Measurements from ENCODE around the gene ENAH. TPM values are rescaled to one million over a fixed set of nuclear protein-coding genes. Genes with fewer than 3 reads are reported as not detected.
A peak's percentile ranks its signal among the peaks of the same experiment; 100 is the strongest.

ENAH gene
- total RNA-seq, 1 donor from 2014 or later: 749 TPM

- Mint-ChIP-seq H3K27ac (ENCODE audit: unreplicated experiment) (no peak overlapping the region), H3K4me1 (ENCODE audit: low read depth, unreplicated experiment) (peaks cover 48% of the 10 kb centered on the region), H3K27me3 (ENCODE audit: low read depth, unreplicated experiment) (peaks cover 5% of the 10 kb centered on the region), H3K9me3 (ENCODE audit: unreplicated experiment) (no peaks in the 10 kb centered on the region), H3K4me3 (ENCODE audit: unreplicated experiment) (peak overlapping the region; percentile 34), H3K36me3 (ENCODE audit: low read depth, unreplicated experiment) (no peaks in the 10 kb centered on the region)
- DNase-seq (ENCODE audit: low read depth): no peak
- TF ChIP-seq EZH2 (IDR thresholded peaks at IDR 0.05; ENCODE audit: insufficient read depth, low read length): no peak
- TF ChIP-seq CTCF (IDR thresholded peaks at IDR 0.05; ENCODE audit: insufficient read depth, low read depth, low read length): no peak
- Histone ChIP-seq H3K4me1 (ENCODE audit: insufficient read depth, low read length) (peaks cover 42% of the 10 kb centered on the region), H2AFZ (ENCODE audit: low read depth, low read length) (no peak overlapping the region), H3K4me3 (ENCODE audit: insufficient read depth, low read depth, low read length) (no peak overlapping the region), H3K27me3 (ENCODE audit: insufficient read depth, low read length) (no peaks in the 10 kb centered on the region), H3K9ac (ENCODE audit: low read length) (no peak overlapping the region), H3K4me2 (ENCODE audit: low read length) (no peak overlapping the region), H3K36me3 (ENCODE audit: insufficient read depth, low read length) (no peaks in the 10 kb centered on the region), H3K9me3 (ENCODE audit: insufficient read depth, low read depth, low read length) (no peaks in the 10 kb centered on the region), H3K27ac (ENCODE audit: low read depth, low read length) (no peak overlapping the region), H3K79me2 (ENCODE audit: insufficient read depth, low read length) (no peaks in the 10 kb centered on the region), H4K20me1 (ENCODE audit: insufficient read depth, low read length) (no peaks in the 10 kb centered on the region)
- no peak for FAIRE-seq
Measured at GRCh38 chr1:225462714-225463574, 190.0 kb downstream of the ENAH start.

GRCh38 chr1:225462429-225462713 is 190.6 kb downstream of the ENAH start:
- Histone ChIP-seq H3K36me3 (ENCODE audit: insufficient read depth, low read length) (no peaks in the 10 kb centered on the region), H3K4me2 (ENCODE audit: low read length) (no peak overlapping the region), H3K27ac (ENCODE audit: low read depth, low read length) (no peak overlapping the region), H3K9ac (ENCODE audit: low read length) (no peak overlapping the region), H3K79me2 (ENCODE audit: insufficient read depth, low read length) (no peaks in the 10 kb centered on the region), H3K27me3 (ENCODE audit: insufficient read depth, low read length) (no peaks in the 10 kb centered on the region), H3K4me3 (ENCODE audit: insufficient read depth, low read depth, low read length) (no peak overlapping the region), H4K20me1 (ENCODE audit: insufficient read depth, low read length) (no peaks in the 10 kb centered on the region), H3K4me1 (ENCODE audit: insufficient read depth, low read length) (peaks cover 37% of the 10 kb centered on the region), H3K9me3 (ENCODE audit: insufficient read depth, low read depth, low read length) (no peaks in the 10 kb centered on the region), H2AFZ (ENCODE audit: low read depth, low read length) (no peak overlapping the region)
- no peaks in the 10 kb centered on the region for H3K36me3 Mint-ChIP-seq (ENCODE audit: low read depth, unreplicated experiment)
- FAIRE-seq (no peak), DNase-seq (ENCODE audit: low read depth) (no peak)
- no peak for TF ChIP-seq EZH2 (IDR thresholded peaks at IDR 0.05; ENCODE audit: insufficient read depth, low read length)
- no peak overlapping the region for H3K27ac Mint-ChIP-seq (ENCODE audit: unreplicated experiment)
- H3K4me1 Mint-ChIP-seq (ENCODE audit: low read depth, unreplicated experiment): peaks cover 50% of the 10 kb centered on the region
- H3K27me3 Mint-ChIP-seq (ENCODE audit: low read depth, unreplicated experiment): peaks cover 5% of the 10 kb centered on the region
- no peak overlapping the region for H3K4me3 Mint-ChIP-seq (ENCODE audit: unreplicated experiment)
- H3K9me3 Mint-ChIP-seq (ENCODE audit: unreplicated experiment): no peaks in the 10 kb centered on the region

GRCh38 chr1:225461533-225462428 is 191.1 kb downstream of the ENAH start:
- Mint-ChIP-seq H3K4me3 (ENCODE audit: unreplicated experiment) (no peak overlapping the region), H3K9me3 (ENCODE audit: unreplicated experiment) (no peaks in the 10 kb centered on the region), H3K27ac (ENCODE audit: unreplicated experiment) (no peak overlapping the region), H3K4me1 (ENCODE audit: low read depth, unreplicated experiment) (peaks cover 50% of the 10 kb centered on the region), H3K36me3 (ENCODE audit: low read depth, unreplicated experiment) (no peaks in the 10 kb centered on the region), H3K27me3 (ENCODE audit: low read depth, unreplicated experiment) (peaks cover 5% of the 10 kb centered on the region)
- Histone ChIP-seq H3K4me1 (ENCODE audit: insufficient read depth, low read length) (peaks cover 36% of the 10 kb centered on the region), H3K79me2 (ENCODE audit: insufficient read depth, low read length) (no peaks in the 10 kb centered on the region), H3K36me3 (ENCODE audit: insufficient read depth, low read length) (no peaks in the 10 kb centered on the region), H4K20me1 (ENCODE audit: insufficient read depth, low read length) (no peaks in the 10 kb centered on the region), H3K9ac (ENCODE audit: low read length) (no peak overlapping the region), H3K4me3 (ENCODE audit: insufficient read depth, low read depth, low read length) (no peak overlapping the region), H3K27ac (ENCODE audit: low read depth, low read length) (no peak overlapping the region), H2AFZ (ENCODE audit: low read depth, low read length) (no peak overlapping the region), H3K9me3 (ENCODE audit: insufficient read depth, low read depth, low read length) (no peaks in the 10 kb centered on the region), H3K4me2 (ENCODE audit: low read length) (no peak overlapping the region), H3K27me3 (ENCODE audit: insufficient read depth, low read length) (no peaks in the 10 kb centered on the region)
- DNase-seq (ENCODE audit: low read depth) (no peak), FAIRE-seq (no peak)
- TF ChIP-seq CTCF (IDR thresholded peaks at IDR 0.05; ENCODE audit: insufficient read depth, low read depth, low read length): no peak
- no peak for TF ChIP-seq EZH2 (IDR thresholded peaks at IDR 0.05; ENCODE audit: insufficient read depth, low read length)
